ENCODE results near the gene ARMCX2. TPM values are rescaled to one million over a fixed set of nuclear protein-coding genes. Genes with fewer than 3 reads are reported as not detected.

ARMCX2 gene
- total and polyA plus RNA-seq, 2 experiments from 2014 or later = 47.8 to 118 TPM

DNA sequence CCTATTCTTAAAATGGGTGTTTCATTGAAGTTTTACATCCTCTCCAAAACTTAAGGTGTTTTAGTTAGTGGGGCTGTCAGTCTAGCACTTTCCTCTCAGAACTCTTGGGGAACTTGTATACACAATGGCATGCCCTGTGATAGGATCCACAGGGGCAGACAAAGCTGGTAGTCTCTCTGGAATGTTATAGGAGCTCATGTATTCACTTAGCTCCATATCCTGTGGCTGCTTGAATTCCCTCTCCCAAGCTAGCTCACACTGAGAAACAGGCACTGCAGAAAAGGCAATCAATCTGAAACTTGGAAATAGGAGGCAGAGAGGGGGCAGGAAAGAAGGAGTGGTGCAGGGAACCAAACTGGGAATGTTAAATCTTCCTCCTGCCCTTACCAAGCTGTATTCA is 26.3 kb upstream of the ARMCX2 start:
- Mint-ChIP-seq H3K27ac (peak overlapping the region; percentile 92), H3K4me3 (no peak overlapping the region), H3K4me1 (peaks cover 42% of the 10 kb centered on the region), H3K36me3 (ENCODE audit: low read depth) (no peaks in the 10 kb centered on the region), H3K27me3 (ENCODE audit: insufficient read depth, low read depth, poor library complexity) (no peaks in the 10 kb centered on the region), H3K9me3 (no peaks in the 10 kb centered on the region)
- H3K4me3 ChIP-seq = no peak overlapping the region
- no peaks in the 10 kb centered on the region for H3K79me2 ChIP-seq (replicated peaks; ENCODE audit: insufficient read depth)
- peak overlapping the region; percentile 72 for H3K27ac ChIP-seq (ENCODE audit: low read depth)
- peaks cover 15% of the 10 kb centered on the region for H3K4me1 ChIP-seq (ENCODE audit: insufficient read depth)
- peak; percentile 39 for DNase-seq (ENCODE audit: low spot score)
- no peaks in the 10 kb centered on the region for H3K36me3 ChIP-seq (ENCODE audit: insufficient read depth)
- no peak for TF ChIP-seq POLR2AphosphoS5 (IDR thresholded peaks at IDR 0.05; ENCODE audit: low read depth)
- no peak for TF ChIP-seq EZH2phosphoT487 (IDR thresholded peaks at IDR 0.05; ENCODE audit: unreplicated experiment)
- TF ChIP-seq JUNB (IDR thresholded peaks at IDR 0.05; ENCODE audit: unreplicated experiment) = no peak
- no peak for TF ChIP-seq NANOG (IDR thresholded peaks at IDR 0.05; ENCODE audit: borderline replicate concordance)
- TF ChIP-seq, protein P1, sequence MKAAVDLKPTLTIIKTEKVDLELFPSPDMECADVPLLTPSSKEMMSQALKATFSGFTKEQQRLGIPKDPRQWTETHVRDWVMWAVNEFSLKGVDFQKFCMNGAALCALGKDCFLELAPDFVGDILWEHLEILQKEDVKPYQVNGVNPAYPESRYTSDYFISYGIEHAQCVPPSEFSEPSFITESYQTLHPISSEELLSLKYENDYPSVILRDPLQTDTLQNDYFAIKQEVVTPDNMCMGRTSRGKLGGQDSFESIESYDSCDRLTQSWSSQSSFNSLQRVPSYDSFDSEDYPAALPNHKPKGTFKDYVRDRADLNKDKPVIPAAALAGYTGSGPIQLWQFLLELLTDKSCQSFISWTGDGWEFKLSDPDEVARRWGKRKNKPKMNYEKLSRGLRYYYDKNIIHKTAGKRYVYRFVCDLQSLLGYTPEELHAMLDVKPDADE (IDR thresholded peaks at IDR 0.05) = no peak
- no peak for TF ChIP-seq EZH2 (IDR thresholded peaks at IDR 0.05; ENCODE audit: low read depth, unreplicated experiment)
- TF ChIP-seq CREB1 (CRISPR knock-in tag; IDR thresholded peaks at IDR 0.05; ENCODE audit: low read depth) = no peak
- TF ChIP-seq ZNF114 (CRISPR knock-in tag; IDR thresholded peaks at IDR 0.05) = no peak
- no peak for TF ChIP-seq ZNF331 (CRISPR knock-in tag; IDR thresholded peaks at IDR 0.05; ENCODE audit: low read depth)
- TF ChIP-seq, protein P2, sequence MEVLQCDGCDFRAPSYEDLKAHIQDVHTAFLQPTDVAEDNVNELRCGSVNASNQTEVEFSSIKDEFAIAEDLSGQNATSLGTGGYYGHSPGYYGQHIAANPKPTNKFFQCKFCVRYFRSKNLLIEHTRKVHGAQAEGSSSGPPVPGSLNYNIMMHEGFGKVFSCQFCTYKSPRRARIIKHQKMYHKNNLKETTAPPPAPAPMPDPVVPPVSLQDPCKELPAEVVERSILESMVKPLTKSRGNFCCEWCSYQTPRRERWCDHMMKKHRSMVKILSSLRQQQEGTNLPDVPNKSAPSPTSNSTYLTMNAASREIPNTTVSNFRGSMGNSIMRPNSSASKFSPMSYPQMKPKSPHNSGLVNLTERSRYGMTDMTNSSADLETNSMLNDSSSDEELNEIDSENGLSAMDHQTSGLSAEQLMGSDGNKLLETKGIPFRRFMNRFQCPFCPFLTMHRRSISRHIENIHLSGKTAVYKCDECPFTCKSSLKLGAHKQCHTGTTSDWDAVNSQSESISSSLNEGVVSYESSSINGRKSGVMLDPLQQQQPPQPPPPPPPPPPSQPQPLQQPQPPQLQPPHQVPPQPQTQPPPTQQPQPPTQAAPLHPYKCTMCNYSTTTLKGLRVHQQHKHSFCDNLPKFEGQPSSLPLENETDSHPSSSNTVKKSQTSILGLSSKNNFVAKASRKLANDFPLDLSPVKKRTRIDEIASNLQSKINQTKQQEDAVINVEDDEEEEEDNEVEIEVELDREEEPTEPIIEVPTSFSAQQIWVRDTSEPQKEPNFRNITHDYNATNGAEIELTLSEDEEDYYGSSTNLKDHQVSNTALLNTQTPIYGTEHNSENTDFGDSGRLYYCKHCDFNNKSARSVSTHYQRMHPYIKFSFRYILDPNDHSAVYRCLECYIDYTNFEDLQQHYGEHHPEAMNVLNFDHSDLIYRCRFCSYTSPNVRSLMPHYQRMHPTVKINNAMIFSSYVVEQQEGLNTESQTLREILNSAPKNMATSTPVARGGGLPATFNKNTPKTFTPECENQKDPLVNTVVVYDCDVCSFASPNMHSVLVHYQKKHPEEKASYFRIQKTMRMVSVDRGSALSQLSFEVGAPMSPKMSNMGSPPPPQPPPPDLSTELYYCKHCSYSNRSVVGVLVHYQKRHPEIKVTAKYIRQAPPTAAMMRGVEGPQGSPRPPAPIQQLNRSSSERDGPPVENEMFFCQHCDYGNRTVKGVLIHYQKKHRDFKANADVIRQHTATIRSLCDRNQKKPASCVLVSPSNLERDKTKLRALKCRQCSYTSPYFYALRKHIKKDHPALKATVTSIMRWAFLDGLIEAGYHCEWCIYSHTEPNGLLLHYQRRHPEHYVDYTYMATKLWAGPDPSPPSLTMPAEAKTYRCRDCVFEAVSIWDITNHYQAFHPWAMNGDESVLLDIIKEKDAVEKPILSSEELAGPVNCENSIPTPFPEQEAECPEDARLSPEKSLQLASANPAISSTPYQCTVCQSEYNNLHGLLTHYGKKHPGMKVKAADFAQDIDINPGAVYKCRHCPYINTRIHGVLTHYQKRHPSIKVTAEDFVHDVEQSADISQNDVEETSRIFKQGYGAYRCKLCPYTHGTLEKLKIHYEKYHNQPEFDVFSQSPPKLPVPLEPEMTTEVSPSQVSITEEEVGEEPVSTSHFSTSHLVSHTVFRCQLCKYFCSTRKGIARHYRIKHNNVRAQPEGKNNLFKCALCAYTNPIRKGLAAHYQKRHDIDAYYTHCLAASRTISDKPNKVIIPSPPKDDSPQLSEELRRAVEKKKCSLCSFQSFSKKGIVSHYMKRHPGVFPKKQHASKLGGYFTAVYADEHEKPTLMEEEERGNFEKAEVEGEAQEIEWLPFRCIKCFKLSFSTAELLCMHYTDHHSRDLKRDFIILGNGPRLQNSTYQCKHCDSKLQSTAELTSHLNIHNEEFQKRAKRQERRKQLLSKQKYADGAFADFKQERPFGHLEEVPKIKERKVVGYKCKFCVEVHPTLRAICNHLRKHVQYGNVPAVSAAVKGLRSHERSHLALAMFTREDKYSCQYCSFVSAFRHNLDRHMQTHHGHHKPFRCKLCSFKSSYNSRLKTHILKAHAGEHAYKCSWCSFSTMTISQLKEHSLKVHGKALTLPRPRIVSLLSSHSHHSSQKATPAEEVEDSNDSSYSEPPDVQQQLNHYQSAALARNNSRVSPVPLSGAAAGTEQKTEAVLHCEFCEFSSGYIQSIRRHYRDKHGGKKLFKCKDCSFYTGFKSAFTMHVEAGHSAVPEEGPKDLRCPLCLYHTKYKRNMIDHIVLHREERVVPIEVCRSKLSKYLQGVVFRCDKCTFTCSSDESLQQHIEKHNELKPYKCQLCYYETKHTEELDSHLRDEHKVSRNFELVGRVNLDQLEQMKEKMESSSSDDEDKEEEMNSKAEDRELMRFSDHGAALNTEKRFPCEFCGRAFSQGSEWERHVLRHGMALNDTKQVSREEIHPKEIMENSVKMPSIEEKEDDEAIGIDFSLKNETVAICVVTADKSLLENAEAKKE (CRISPR knock-in tag; IDR thresholded peaks at IDR 0.05) = no peak
- TF ChIP-seq, protein P3, sequence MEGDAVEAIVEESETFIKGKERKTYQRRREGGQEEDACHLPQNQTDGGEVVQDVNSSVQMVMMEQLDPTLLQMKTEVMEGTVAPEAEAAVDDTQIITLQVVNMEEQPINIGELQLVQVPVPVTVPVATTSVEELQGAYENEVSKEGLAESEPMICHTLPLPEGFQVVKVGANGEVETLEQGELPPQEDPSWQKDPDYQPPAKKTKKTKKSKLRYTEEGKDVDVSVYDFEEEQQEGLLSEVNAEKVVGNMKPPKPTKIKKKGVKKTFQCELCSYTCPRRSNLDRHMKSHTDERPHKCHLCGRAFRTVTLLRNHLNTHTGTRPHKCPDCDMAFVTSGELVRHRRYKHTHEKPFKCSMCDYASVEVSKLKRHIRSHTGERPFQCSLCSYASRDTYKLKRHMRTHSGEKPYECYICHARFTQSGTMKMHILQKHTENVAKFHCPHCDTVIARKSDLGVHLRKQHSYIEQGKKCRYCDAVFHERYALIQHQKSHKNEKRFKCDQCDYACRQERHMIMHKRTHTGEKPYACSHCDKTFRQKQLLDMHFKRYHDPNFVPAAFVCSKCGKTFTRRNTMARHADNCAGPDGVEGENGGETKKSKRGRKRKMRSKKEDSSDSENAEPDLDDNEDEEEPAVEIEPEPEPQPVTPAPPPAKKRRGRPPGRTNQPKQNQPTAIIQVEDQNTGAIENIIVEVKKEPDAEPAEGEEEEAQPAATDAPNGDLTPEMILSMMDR (conservative IDR thresholded peaks at IDR 0.05; ENCODE audit: low read depth in 2 of 2) = no peak
- TF ChIP-seq STAT1 (IDR thresholded peaks at IDR 0.05; ENCODE audit: unreplicated experiment) = no peak
- no peak for TF ChIP-seq REST (IDR thresholded peaks at IDR 0.05; ENCODE audit: unreplicated experiment)
- H3K4me2 ChIP-seq = no peak overlapping the region
- ATAC-seq = peak; percentile 97
- no peak overlapping the region for H2AFZ ChIP-seq
- no peaks in the 10 kb centered on the region for H3F3A ChIP-seq (replicated peaks; ENCODE audit: low read depth)
- H3K9me2 ChIP-seq (ENCODE audit: insufficient read depth) = no peaks in the 10 kb centered on the region
- no peaks in the 10 kb centered on the region for H3K27me3 ChIP-seq (ENCODE audit: insufficient read depth)
- H4K20me1 ChIP-seq (replicated peaks; ENCODE audit: insufficient read depth) = no peaks in the 10 kb centered on the region

Measured in GM23338 (cell line).